HEK293 (cell line): Measurements from ENCODE around the gene INKA1.

Source experiments
- CTCF ChIA-PET: fragments of 350-600 bp; formaldehyde crosslinking; extraction: SDS; loops from one replicate; lab custom pipeline; 2021; ENCODE audit warnings: antibody characterized with exemption; lab: Yijun Ruan, JAX
- POLR2A ChIA-PET: fragments of 300-600 bp; formaldehyde crosslinking; extraction: SDS; loops from one replicate; lab custom pipeline; 2020; ENCODE audit warnings: antibody characterized with exemption, inconsistent platforms; lab: Yijun Ruan, JAX
- H3K27ac ChIP-seq: fragments of 200-500 bp; sonication (Bioruptor generic); 2 replicates; pipeline ENCODE4 v1.5.1; 2014; ENCODE audit warnings: low read depth, low read length, control low read depth, inconsistent platforms; ENCODE audit errors: extremely low read depth
- H3K36me3 ChIP-seq, 2 experiments: fragments of 200-500 bp in 1 of 2; sonication (Bioruptor generic) in 1 of 2; 1 replicate in 1 of 2; 2 replicates in 1 of 2; pipeline ENCODE4 v1.5.1; 2014 to 2017; ENCODE audit warnings: inconsistent platforms in 2 of 2, low read length in 2 of 2; ENCODE audit not compliant: control insufficient read depth in 2 of 2, insufficient read depth in 1 of 2
- H3K4me1 ChIP-seq: fragments of 200-500 bp; sonication (Bioruptor generic); 2 replicates; pipeline ENCODE4 v1.5.1; 2014; ENCODE audit warnings: mild to moderate bottlenecking, low read length, inconsistent platforms; ENCODE audit not compliant: control insufficient read depth, insufficient read depth
- H3K4me3 ChIP-seq: 2 replicates; pipeline ENCODE4 v1.5.1; 2011; ENCODE audit warnings: low read depth, mild to moderate bottlenecking, control low read depth, low read length, moderate library complexity
- H3K9me3 ChIP-seq: fragments of 200-500 bp; sonication (Bioruptor generic); 2 replicates; pipeline ENCODE4 v1.5.1; 2014; ENCODE audit warnings: low read depth, low read length, inconsistent platforms; ENCODE audit not compliant: control insufficient read depth, insufficient read depth
- CTCF ChIP-seq: fragments of 450-650 bp; formaldehyde crosslinking; IDR thresholded peaks from 2 replicates; pipeline ENCODE4 v1.5.1; 2016; ENCODE audit warnings: missing biosample characterization, missing genetic modification characterization
- HIC1 ChIP-seq: fragments of 450-650 bp; formaldehyde crosslinking; IDR thresholded peaks from 2 replicates; pipeline ENCODE4 v1.5.1; 2016; ENCODE audit warnings: missing biosample characterization, missing genetic modification characterization
- WT1 ChIP-seq: fragments of 450-650 bp; formaldehyde crosslinking; IDR thresholded peaks from 2 replicates; pipeline ENCODE4 v1.5.1; 2016; ENCODE audit warnings: missing biosample characterization, missing genetic modification characterization
- YY2 ChIP-seq: fragments of 450-650 bp; formaldehyde crosslinking; IDR thresholded peaks from 2 replicates; pipeline ENCODE4 v1.5.1; 2016; ENCODE audit warnings: missing biosample characterization, missing genetic modification characterization
- ZIC2 ChIP-seq: fragments of 450-650 bp; formaldehyde crosslinking; IDR thresholded peaks from 2 replicates; pipeline ENCODE4 v1.5.1; 2016; ENCODE audit warnings: missing biosample characterization, missing genetic modification characterization
- ZNF18 ChIP-seq: fragments of 450-650 bp; formaldehyde crosslinking; IDR thresholded peaks from 2 replicates; pipeline ENCODE4 v1.5.1; 2016; ENCODE audit warnings: missing biosample characterization, missing genetic modification characterization
- ZNF19 ChIP-seq: fragments of 450-650 bp; formaldehyde crosslinking; IDR thresholded peaks from 2 replicates; pipeline ENCODE4; 2016; ENCODE audit warnings: missing biosample characterization, missing genetic modification characterization, low read depth
- ZNF211 ChIP-seq: fragments of 450-650 bp; formaldehyde crosslinking; IDR thresholded peaks from 2 replicates; pipeline ENCODE4 v1.5.1; 2016; ENCODE audit warnings: low read depth, missing biosample characterization, missing genetic modification characterization
- ZNF223 ChIP-seq: fragments of 450-650 bp; formaldehyde crosslinking; IDR thresholded peaks from 2 replicates; pipeline ENCODE4 v1.5.1; 2016; ENCODE audit warnings: missing biosample characterization, missing genetic modification characterization
- ZNF239 ChIP-seq: fragments of 450-650 bp; formaldehyde crosslinking; IDR thresholded peaks from 2 replicates; pipeline ENCODE4 v1.5.1; 2016; ENCODE audit warnings: missing biosample characterization, missing genetic modification characterization
- ZNF311 ChIP-seq: fragments of 450-650 bp; formaldehyde crosslinking; IDR thresholded peaks from 2 replicates; pipeline ENCODE4 v1.5.1; 2017; ENCODE audit warnings: missing biosample characterization, missing genetic modification characterization, borderline replicate concordance
- ZNF404 ChIP-seq: fragments of 450-650 bp; formaldehyde crosslinking; IDR thresholded peaks from 2 replicates; pipeline ENCODE4 v1.5.1; 2017; ENCODE audit warnings: missing biosample characterization, missing genetic modification characterization
- ZNF416 ChIP-seq: fragments of 450-650 bp; formaldehyde crosslinking; IDR thresholded peaks from 2 replicates; pipeline ENCODE4 v1.5.1; 2016; ENCODE audit warnings: missing biosample characterization, missing genetic modification characterization
- ZNF555 ChIP-seq: fragments of 450-650 bp; formaldehyde crosslinking; conservative IDR thresholded peaks from 2 replicates; pipeline ENCODE4 v1.5.1; 2017; ENCODE audit warnings: missing biosample characterization, mild to moderate bottlenecking, missing genetic modification characterization, inconsistent platforms
- ZNF664 ChIP-seq: fragments of 450-650 bp; formaldehyde crosslinking; IDR thresholded peaks from 2 replicates; pipeline ENCODE4 v1.5.1; 2016; ENCODE audit warnings: missing biosample characterization, missing genetic modification characterization
- ZNF707 ChIP-seq: fragments of 450-650 bp; formaldehyde crosslinking; IDR thresholded peaks from 2 replicates; pipeline ENCODE4 v1.5.1; 2016; ENCODE audit warnings: missing biosample characterization, missing genetic modification characterization
- ZNF837 ChIP-seq: fragments of 450-650 bp; formaldehyde crosslinking; IDR thresholded peaks from 2 replicates; pipeline ENCODE4 v1.5.1; 2016; ENCODE audit warnings: missing biosample characterization, missing genetic modification characterization
- TF ChIP-seq, protein P1 (sequence below): fragments of 450-650 bp; formaldehyde crosslinking; IDR thresholded peaks from 2 replicates; pipeline ENCODE4 v1.5.1; 2017; ENCODE audit warnings: missing biosample characterization, missing genetic modification characterization
- TF ChIP-seq, protein P2 (sequence below): fragments of 450-650 bp; formaldehyde crosslinking; IDR thresholded peaks from 2 replicates; pipeline ENCODE4 v1.5.1; 2016; ENCODE audit warnings: missing biosample characterization, missing genetic modification characterization
- TF ChIP-seq, protein P3 (sequence below): fragments of 450-650 bp; formaldehyde crosslinking; IDR thresholded peaks from 2 replicates; pipeline ENCODE4 v1.5.1; 2016; ENCODE audit warnings: missing biosample characterization, missing genetic modification characterization
- TF ChIP-seq, protein P4 (sequence below): fragments of 450-650 bp; formaldehyde crosslinking; IDR thresholded peaks from 2 replicates; pipeline ENCODE4 v1.5.1; 2016; ENCODE audit warnings: missing biosample characterization, missing genetic modification characterization
- TF ChIP-seq, protein P5 (sequence below): fragments of 450-650 bp; formaldehyde crosslinking; IDR thresholded peaks from 2 replicates; pipeline ENCODE4 v1.5.1; 2016; ENCODE audit warnings: missing biosample characterization, missing genetic modification characterization

The INKA1 gene

GRCh38 chr3:49826016-49826415 lies 23.0 kb downstream of the INKA1 start (continued):
- TF ChIP-seq HIC1 (no peak), ZNF404 (tag by site-specific recombination) (no peak), ZNF837 (no peak), ZNF664 (tag by site-specific recombination) (no peak), ZNF19 (tag by site-specific recombination) (no peak)

DNA sequence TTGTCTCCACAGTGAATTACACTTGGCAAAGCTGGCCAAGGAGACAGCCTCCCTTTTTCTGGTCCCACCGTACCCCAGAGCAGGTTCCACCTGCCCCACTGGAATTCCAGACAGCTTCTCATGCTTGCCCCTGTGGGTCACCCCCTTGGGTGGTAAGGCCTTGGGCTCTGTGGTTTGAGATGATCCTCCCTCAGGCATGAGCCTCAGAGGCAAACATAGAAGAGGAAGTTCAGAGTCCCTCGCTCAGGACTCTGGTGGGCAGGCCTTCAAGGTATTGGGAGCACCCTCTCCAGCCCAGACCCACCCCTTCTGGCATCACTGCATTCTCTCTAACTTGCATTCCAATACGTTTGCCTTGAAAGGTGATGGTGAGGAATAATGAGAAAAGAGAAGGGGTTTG lies 28.3 kb downstream of the INKA1 start:
- TF ChIP-seq ZNF416 (tag by site-specific recombination) (no peak), YY2 (tag by site-specific recombination) (no peak), ZNF239 (tag by site-specific recombination) (no peak), WT1 (tag by site-specific recombination) (no peak), ZIC2 (tag by site-specific recombination) (no peak), ZNF18 (tag by site-specific recombination) (no peak), ZNF211 (no peak), ZNF223 (tag by site-specific recombination) (no peak), ZNF555 (tag by site-specific recombination) (no peak), ZNF311 (tag by site-specific recombination) (no peak), CTCF (tag by site-specific recombination) (no peak), ZNF707 (tag by site-specific recombination) (no peak)
- TF ChIP-seq, protein P1, sequence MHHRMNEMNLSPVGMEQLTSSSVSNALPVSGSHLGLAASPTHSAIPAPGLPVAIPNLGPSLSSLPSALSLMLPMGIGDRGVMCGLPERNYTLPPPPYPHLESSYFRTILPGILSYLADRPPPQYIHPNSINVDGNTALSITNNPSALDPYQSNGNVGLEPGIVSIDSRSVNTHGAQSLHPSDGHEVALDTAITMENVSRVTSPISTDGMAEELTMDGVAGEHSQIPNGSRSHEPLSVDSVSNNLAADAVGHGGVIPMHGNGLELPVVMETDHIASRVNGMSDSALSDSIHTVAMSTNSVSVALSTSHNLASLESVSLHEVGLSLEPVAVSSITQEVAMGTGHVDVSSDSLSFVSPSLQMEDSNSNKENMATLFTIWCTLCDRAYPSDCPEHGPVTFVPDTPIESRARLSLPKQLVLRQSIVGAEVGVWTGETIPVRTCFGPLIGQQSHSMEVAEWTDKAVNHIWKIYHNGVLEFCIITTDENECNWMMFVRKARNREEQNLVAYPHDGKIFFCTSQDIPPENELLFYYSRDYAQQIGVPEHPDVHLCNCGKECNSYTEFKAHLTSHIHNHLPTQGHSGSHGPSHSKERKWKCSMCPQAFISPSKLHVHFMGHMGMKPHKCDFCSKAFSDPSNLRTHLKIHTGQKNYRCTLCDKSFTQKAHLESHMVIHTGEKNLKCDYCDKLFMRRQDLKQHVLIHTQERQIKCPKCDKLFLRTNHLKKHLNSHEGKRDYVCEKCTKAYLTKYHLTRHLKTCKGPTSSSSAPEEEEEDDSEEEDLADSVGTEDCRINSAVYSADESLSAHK (tag by site-specific recombination): no peak
- TF ChIP-seq, protein P2, sequence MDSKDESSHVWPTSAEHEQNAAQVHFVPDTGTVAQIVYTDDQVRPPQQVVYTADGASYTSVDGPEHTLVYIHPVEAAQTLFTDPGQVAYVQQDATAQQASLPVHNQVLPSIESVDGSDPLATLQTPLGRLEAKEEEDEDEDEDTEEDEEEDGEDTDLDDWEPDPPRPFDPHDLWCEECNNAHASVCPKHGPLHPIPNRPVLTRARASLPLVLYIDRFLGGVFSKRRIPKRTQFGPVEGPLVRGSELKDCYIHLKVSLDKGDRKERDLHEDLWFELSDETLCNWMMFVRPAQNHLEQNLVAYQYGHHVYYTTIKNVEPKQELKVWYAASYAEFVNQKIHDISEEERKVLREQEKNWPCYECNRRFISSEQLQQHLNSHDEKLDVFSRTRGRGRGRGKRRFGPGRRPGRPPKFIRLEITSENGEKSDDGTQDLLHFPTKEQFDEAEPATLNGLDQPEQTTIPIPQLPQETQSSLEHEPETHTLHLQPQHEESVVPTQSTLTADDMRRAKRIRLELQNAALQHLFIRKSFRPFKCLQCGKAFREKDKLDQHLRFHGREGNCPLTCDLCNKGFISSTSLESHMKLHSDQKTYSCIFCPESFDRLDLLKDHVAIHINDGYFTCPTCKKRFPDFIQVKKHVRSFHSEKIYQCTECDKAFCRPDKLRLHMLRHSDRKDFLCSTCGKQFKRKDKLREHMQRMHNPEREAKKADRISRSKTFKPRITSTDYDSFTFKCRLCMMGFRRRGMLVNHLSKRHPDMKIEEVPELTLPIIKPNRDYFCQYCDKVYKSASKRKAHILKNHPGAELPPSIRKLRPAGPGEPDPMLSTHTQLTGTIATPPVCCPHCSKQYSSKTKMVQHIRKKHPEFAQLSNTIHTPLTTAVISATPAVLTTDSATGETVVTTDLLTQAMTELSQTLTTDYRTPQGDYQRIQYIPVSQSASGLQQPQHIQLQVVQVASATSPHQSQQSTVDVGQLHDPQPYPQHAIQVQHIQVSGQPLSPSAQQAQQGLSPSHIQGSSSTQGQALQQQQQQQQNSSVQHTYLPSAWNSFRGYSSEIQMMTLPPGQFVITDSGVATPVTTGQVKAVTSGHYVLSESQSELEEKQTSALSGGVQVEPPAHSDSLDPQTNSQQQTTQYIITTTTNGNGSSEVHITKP (tag by site-specific recombination): no peak
- TF ChIP-seq, protein P3, sequence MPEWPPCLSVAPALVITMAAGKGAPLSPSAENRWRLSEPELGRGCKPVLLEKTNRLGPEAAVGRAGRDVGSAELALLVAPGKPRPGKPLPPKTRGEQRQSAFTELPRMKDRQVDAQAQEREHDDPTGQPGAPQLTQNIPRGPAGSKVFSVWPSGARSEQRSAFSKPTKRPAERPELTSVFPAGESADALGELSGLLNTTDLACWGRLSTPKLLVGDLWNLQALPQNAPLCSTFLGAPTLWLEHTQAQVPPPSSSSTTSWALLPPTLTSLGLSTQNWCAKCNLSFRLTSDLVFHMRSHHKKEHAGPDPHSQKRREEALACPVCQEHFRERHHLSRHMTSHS: no peak
- TF ChIP-seq, protein P4, sequence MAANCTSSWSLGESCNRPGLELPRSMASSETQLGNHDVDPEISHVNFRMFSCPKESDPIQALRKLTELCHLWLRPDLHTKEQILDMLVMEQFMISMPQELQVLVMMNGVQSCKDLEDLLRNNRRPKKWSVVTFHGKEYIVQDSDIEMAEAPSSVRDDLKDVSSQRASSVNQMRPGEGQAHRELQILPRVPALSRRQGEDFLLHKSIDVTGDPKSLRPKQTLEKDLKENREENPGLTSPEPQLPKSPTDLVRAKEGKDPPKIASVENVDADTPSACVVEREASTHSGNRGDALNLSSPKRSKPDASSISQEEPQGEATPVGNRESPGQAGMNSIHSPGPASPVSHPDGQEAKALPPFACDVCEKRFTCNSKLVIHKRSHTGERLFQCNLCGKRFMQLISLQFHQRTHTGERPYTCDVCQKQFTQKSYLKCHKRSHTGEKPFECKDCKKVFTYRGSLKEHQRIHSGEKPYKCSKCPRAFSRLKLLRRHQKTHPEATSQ (tag by site-specific recombination): no peak
- TF ChIP-seq, protein P5, sequence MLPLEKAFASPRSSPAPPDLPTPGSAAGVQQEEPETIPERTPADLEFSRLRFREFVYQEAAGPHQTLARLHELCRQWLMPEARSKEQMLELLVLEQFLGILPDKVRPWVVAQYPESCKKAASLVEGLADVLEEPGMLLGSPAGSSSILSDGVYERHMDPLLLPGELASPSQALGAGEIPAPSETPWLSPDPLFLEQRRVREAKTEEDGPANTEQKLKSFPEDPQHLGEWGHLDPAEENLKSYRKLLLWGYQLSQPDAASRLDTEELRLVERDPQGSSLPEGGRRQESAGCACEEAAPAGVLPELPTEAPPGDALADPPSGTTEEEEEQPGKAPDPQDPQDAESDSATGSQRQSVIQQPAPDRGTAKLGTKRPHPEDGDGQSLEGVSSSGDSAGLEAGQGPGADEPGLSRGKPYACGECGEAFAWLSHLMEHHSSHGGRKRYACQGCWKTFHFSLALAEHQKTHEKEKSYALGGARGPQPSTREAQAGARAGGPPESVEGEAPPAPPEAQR (tag by site-specific recombination): no peak
- CTCF ChIA-PET: no interaction called here
- H3K4me1 ChIP-seq: no peaks in the 10 kb centered on the region
- peaks cover 4 to 70% of the 10 kb centered on the region in 2 experiments; a peak in 2 of 3 replicates for H3K36me3 ChIP-seq
- H3K4me3 ChIP-seq: no peak overlapping the region
- POLR2A ChIA-PET: no interaction called here
- H3K9me3 ChIP-seq: no peaks in the 10 kb centered on the region
- H3K27ac ChIP-seq: no peak overlapping the region
